Loucy (cell line): ENCODE measurements around the gene NOL12.

ENCODE experiments used
- CTCF ChIP-seq: fragments of 200-600 bp; sonication (generic); conservative IDR thresholded peaks from 2 replicates; pipeline ENCODE4 v1.5.1; 2014; ENCODE audit warnings: mild to moderate bottlenecking, antibody characterized with exemption, low read length
- EZH2phosphoT487 ChIP-seq: fragments of 200-600 bp; IDR thresholded peaks from 2 replicates; pipeline ENCODE4 v1.6.1; 2018; ENCODE audit warnings: antibody characterized with exemption, mild to moderate bottlenecking, moderate library complexity, borderline replicate concordance

- TF ChIP-seq CTCF (no peak), EZH2phosphoT487 (no peak)
Observed at GRCh38 chr22:37713761-37714160, 27.6 kb downstream of the NOL12 start.
